ENCODE measurements around the gene SEPTIN6.

Gene SEPTIN6

DNA sequence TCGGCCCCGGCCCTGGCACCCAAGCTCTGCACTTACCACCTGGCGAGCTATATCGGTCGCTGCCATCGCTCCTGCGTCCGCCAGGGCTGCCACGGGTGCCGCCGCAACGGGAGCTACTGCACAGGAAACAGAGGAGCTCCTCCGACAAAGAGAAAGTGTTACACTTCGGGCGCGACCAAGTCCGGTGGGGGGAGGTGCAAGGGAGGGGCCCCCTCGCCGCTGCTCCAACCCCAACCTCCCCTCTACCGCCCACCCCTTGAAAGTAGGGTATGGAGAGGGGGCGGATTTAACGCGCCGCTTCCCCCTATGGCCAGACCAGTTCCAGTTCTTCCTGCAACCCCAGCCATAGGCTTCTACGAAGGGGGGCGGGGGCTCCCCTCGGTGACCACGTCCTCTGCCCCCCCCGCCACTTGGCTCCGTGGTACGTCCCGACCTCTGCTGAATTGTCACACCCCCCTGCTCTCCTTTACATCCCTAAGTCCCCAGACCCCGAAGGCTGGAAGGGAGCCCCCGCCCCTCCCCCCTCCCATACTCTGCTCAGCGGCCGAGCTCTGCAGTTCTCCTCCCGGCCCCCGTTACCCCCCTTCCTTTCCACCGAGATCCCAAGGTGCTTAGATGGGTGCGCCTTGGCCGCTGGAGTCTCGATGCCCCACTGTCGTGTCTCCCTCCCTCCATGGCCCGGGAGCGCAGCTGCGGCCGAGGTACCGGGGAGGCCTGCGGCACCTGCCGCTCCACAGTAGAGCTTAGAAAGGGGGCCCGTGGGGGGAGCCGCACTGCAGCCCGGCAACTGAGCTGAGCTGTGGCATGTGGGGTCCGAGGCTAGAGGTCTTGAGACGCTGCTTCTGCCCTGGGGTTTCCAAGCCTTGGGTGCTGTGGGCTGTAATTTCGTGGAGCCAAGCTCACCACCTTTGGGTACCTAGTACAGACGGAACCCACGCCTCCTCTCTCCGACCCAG, at the start of gene SEPTIN6:
Gene SEPTIN6, minus strand, starts transcription at position 129 of the 956 bp plus-strand sequence. Its CDS starts 63 bp downstream, at position 66.
- DNase-seq (ENCODE audit: low spot score in 2 of 2) = peak; percentile 63 to 88
- peak within 1 kb of the TSS; percentile 97 for H3K27ac Mint-ChIP-seq
- H3K36me3 Mint-ChIP-seq = peaks cover 34% of the 10 kb centered on the region
- H3K4me3 Mint-ChIP-seq = peak within 1 kb of the TSS; percentile 84
- peaks cover 13% of the 10 kb centered on the region for H3K4me1 Mint-ChIP-seq
- ATAC-seq = peak; percentile 81
- no peaks in the 10 kb centered on the region for H3K9me3 Mint-ChIP-seq

DNA sequence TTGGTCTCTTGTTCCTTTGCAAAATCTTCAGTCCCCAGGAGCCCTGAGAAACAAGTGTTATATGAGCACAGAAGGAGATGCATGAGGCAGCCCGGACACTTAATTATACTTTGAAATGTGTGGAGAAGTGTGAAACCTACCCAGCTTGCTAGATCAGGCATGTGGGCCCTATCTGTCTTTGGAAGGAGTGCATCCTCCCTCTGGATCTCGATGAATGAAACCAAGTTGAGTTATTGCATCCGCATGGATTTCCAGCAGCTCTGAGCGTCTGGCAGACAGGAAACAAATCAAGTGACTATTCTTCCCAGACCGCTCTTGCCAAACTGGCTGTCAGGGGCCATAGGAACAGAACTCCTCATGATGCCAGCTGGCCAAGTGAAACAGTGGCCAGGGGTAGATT, 45.8 kb upstream of the SEPTIN6 start:
- H3K9me3 Mint-ChIP-seq = no peaks in the 10 kb centered on the region
- ATAC-seq (no peak), DNase-seq (ENCODE audit: low spot score in 2 of 2) (no peak)
- no peak overlapping the region for H3K27ac Mint-ChIP-seq
- no peaks in the 10 kb centered on the region for H3K36me3 Mint-ChIP-seq
- no peak overlapping the region for H3K4me3 Mint-ChIP-seq
- no peaks in the 10 kb centered on the region for H3K4me1 Mint-ChIP-seq

DNA sequence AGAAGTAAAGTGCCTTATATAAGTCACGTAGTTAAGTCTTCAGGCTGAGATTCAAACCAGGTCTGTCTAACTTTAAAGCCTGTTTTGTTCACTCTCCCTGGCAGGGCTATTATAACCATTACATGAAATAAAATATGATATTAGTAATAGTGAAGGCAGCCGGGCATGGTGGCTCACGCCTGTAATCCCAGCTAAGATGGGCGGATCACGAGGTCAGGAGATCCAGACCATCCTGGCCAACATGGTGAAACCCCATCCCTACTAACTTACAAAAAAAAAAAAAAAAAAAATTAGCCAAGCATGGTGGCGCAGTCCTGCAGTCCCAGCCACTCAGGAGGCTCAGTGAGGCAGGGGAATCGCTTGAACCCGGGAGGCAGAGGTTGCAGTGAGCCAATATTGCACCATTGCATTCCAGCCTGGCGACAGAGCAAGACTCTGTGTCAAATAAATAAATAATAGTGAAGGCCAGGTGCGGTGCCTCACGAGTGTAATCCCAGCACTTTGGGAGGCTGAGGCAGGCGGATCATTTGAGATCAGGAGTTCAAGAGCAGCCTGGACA, 43.3 kb upstream of the SEPTIN6 start:
- DNase-seq (ENCODE audit: low spot score in 2 of 2) = no peak
- H3K9me3 Mint-ChIP-seq = no peaks in the 10 kb centered on the region
- no peaks in the 10 kb centered on the region for H3K36me3 Mint-ChIP-seq
- H3K27ac Mint-ChIP-seq = no peak overlapping the region
- H3K4me1 Mint-ChIP-seq = no peaks in the 10 kb centered on the region
- ATAC-seq = no peak
- H3K4me3 Mint-ChIP-seq = no peak overlapping the region

- Mint-ChIP-seq H3K4me1 (no peaks in the 10 kb centered on the region), H3K9me3 (no peaks in the 10 kb centered on the region), H3K27ac (no peak overlapping the region), H3K4me3 (no peak overlapping the region), H3K36me3 (no peaks in the 10 kb centered on the region)
- no peak for ATAC-seq
- no peak for DNase-seq (ENCODE audit: low spot score in 2 of 2)
Measured at GRCh38 chrX:119735467-119735866, 42.5 kb upstream of the SEPTIN6 start.

- Mint-ChIP-seq H3K9me3 (no peaks in the 10 kb centered on the region), H3K27ac (no peak overlapping the region), H3K4me3 (no peak overlapping the region), H3K4me1 (no peaks in the 10 kb centered on the region), H3K36me3 (no peaks in the 10 kb centered on the region)
- no peak for DNase-seq (ENCODE audit: low spot score in 2 of 2)
- no peak for ATAC-seq
Measured at GRCh38 chrX:119734897-119735339, 42.0 kb upstream of the SEPTIN6 start.

- no peak overlapping the region for H3K27ac Mint-ChIP-seq
- DNase-seq (ENCODE audit: low spot score in 2 of 2) (peak; percentile 20 to 75), ATAC-seq (peak; percentile 45)
- no peaks in the 10 kb centered on the region for H3K9me3 Mint-ChIP-seq
- H3K36me3 Mint-ChIP-seq = no peaks in the 10 kb centered on the region
- no peak overlapping the region for H3K4me3 Mint-ChIP-seq
- H3K4me1 Mint-ChIP-seq = peaks cover 7% of the 10 kb centered on the region
Measured at GRCh38 chrX:119729408-119730201, 36.6 kb upstream of the SEPTIN6 start.

- H3K4me3 Mint-ChIP-seq = no peak overlapping the region
- DNase-seq (ENCODE audit: low spot score in 2 of 2) (no peak), ATAC-seq (no peak)
- no peaks in the 10 kb centered on the region for H3K36me3 Mint-ChIP-seq
- no peak overlapping the region for H3K27ac Mint-ChIP-seq
- H3K9me3 Mint-ChIP-seq = no peaks in the 10 kb centered on the region
- H3K4me1 Mint-ChIP-seq = peaks cover 7% of the 10 kb centered on the region
Measured at GRCh38 chrX:119728487-119728886, 35.5 kb upstream of the SEPTIN6 start.

DNA sequence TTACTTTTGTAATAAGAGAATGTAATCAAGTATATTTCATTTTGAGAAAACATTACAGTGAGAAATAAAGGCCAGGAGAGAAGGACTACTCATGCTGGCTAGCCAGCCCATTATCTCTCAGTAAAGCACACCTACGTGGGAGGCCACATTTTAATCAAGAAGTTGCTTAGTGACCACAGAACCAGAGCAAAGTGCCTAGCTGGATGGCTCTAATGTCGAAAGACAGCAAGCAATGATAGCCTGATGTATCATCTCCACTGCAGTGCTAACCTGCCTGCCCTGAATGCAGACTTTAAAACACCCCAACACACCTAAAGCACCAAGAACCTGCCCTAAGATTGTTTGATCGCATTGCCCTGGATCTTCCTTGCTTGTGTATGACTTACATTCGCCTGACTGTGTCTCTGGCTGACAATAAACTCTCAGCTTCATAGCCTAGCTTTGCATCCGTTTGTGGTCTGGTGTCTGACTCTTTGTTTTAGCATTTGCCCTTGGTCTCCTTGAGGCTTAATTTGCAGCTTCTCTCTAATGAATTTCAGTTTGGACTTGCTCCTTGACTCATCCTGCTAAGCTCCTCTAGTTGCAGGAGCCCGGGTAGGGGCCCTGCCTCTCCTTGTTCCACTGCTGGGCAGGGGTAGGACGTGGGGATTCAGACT, 34.1 kb upstream of the SEPTIN6 start:
- Mint-ChIP-seq H3K4me3 (peak overlapping the region; percentile 33), H3K27ac (no peak overlapping the region), H3K36me3 (no peaks in the 10 kb centered on the region), H3K9me3 (no peaks in the 10 kb centered on the region), H3K4me1 (peaks cover 7% of the 10 kb centered on the region)
- DNase-seq (ENCODE audit: low spot score in 2 of 2) = peak in 1 of 2 donors; percentile 52
- peak; percentile 94 for ATAC-seq

GRCh38 chrX:119721926-119722325, 29.0 kb upstream of the SEPTIN6 start:
- Mint-ChIP-seq H3K36me3 (no peaks in the 10 kb centered on the region), H3K9me3 (no peaks in the 10 kb centered on the region), H3K4me1 (peaks cover 1% of the 10 kb centered on the region), H3K4me3 (no peak overlapping the region), H3K27ac (no peak overlapping the region)
- DNase-seq (ENCODE audit: low spot score in 2 of 2) = no peak
- ATAC-seq = no peak

GRCh38 chrX:119721487-119721886, 28.5 kb upstream of the SEPTIN6 start:
- Mint-ChIP-seq H3K36me3 (no peaks in the 10 kb centered on the region), H3K4me3 (no peak overlapping the region), H3K4me1 (no peaks in the 10 kb centered on the region), H3K27ac (no peak overlapping the region), H3K9me3 (no peaks in the 10 kb centered on the region)
- no peak for DNase-seq (ENCODE audit: low spot score in 2 of 2)
- ATAC-seq = no peak

DNA sequence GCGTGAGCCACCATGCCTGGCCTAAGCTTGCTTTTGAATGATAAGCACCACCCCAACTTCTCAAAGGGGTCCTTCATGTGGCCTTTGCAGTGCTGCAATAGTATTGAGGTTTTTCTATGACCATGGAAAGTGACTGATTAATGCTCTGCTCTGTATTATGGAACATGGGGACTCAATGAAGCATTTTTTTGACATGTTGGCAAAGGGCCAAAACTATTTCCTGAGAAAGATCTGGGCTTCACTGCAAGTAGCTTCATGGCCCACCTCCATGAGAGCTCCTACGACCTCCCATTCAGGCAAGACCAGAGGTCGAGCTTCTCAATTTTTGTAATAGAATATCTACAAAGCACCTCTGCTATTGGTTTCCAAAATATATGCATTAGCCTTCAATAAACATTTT, 16.7 kb upstream of the SEPTIN6 start:
- H3K9me3 Mint-ChIP-seq = no peaks in the 10 kb centered on the region
- DNase-seq (ENCODE audit: low spot score in 2 of 2) (no peak), ATAC-seq (no peak)
- H3K4me3 Mint-ChIP-seq = no peak overlapping the region
- no peak overlapping the region for H3K27ac Mint-ChIP-seq
- H3K4me1 Mint-ChIP-seq = peaks cover 13% of the 10 kb centered on the region
- H3K36me3 Mint-ChIP-seq = no peaks in the 10 kb centered on the region

DNA sequence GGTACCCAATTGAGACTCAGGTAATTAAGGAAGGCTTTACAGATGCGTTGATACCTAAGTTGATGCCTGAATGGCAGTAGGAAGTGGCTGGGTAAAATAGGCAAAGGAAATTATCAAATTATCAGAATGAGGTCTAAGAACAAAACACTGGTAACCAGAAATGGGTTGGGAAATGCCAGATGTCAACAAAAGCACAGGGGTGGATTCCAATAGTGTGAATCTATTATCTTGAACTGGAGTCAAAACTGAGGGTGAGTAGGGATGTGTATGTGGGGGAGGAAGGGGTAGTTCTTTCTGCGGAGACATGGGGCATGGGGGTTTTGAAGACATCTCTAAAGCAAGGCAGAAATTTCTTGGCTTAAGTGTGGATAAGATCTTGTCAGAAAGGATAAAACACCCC, 16.0 kb upstream of the SEPTIN6 start:
- Mint-ChIP-seq H3K9me3 (no peaks in the 10 kb centered on the region), H3K36me3 (no peaks in the 10 kb centered on the region), H3K4me3 (no peak overlapping the region), H3K4me1 (peaks cover 13% of the 10 kb centered on the region), H3K27ac (no peak overlapping the region)
- ATAC-seq (no peak), DNase-seq (ENCODE audit: low spot score in 2 of 2) (no peak)

- Mint-ChIP-seq H3K4me1 (peaks cover 13% of the 10 kb centered on the region), H3K27ac (no peak overlapping the region), H3K4me3 (no peak overlapping the region), H3K9me3 (no peaks in the 10 kb centered on the region), H3K36me3 (no peaks in the 10 kb centered on the region)
- DNase-seq (ENCODE audit: low spot score in 2 of 2) = no peak
- peak; percentile 89 for ATAC-seq
Measured at GRCh38 chrX:119706616-119707015, 13.6 kb upstream of the SEPTIN6 start.

- Mint-ChIP-seq H3K36me3 (no peaks in the 10 kb centered on the region), H3K4me3 (no peak overlapping the region), H3K27ac (no peak overlapping the region), H3K9me3 (no peaks in the 10 kb centered on the region), H3K4me1 (peaks cover 16% of the 10 kb centered on the region)
- DNase-seq (ENCODE audit: low spot score in 2 of 2) (no peak), ATAC-seq (peak; percentile 50)
Measured at GRCh38 chrX:119698845-119699244, 5.9 kb upstream of the SEPTIN6 start.
